AG09319 (cell line): ENCODE measurements around the gene DISP3.

Source experiments
- DNase-seq: peaks from one replicate; pipeline ENCODE4 v3.0.0-alpha.2; 2010; ENCODE audit warnings: low read depth; ENCODE audit errors: extremely low read depth
- CTCF ChIP-seq: IDR thresholded peaks from 2 replicates; pipeline ENCODE4 v1.5.1; 2011; ENCODE audit warnings: low read depth, mild to moderate bottlenecking, inconsistent platforms, low read length, moderate library complexity

Gene DISP3

DNA sequence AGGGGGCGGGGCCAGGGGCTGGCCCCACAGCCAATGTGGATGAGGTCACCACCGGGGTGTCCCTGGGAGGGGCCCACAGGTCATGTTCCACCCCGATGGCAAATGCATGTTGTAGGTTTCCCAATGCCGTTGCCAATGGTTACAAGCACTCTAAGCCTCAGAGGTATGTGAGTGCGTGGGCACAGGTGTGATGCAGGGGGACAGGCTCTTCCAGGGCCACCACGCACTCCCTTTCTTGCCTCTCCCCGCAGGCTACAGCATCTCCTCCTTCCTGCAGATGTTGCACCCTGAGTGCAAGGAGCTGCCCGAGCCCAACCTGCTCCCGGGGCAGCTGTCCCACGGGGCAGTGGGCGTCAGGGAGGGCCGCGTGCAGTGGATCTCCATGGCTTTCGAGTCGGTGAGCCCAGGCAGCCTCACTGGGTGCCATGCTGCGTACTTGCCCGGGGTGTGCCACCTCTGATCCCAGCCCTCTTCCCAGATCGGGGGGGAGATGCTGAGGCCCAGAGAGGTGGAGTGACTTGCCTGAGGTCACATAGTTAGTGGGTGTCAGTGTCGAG is 52.4 kb downstream of the DISP3 start:
- TF ChIP-seq CTCF = no peak
- no peak for DNase-seq

GRCh38 chr1:11531943-11532342 is 53.0 kb downstream of the DISP3 start:
- DNase-seq = no peak
- no peak for TF ChIP-seq CTCF

GRCh38 chr1:11533790-11534787 is 55.1 kb downstream of the DISP3 start:
- DNase-seq = no peak
- TF ChIP-seq CTCF = no peak

- DNase-seq = no peak
- no peak for TF ChIP-seq CTCF
Measured at GRCh38 chr1:11534846-11535245, 55.9 kb downstream of the DISP3 start.

DNA sequence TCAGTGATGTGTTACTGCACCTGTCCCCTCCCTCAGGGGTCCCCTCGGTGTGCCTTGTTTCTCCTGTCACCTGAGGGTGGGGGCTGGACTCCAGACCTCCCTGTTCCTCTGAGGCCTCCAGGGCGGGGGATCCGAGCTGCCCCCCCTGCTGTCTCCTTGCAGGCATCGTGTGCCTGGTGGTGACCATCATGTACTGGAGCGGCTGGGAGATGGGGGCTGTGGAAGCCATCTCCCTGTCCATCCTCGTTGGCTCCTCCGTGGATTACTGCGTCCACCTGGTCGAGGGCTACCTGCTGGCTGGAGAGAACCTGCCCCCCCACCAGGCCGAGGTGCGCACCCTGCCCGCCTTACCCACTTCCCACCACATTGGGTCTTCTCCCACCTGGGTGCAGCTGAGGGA is 56.4 kb downstream of the DISP3 start:
- no peak for DNase-seq
- TF ChIP-seq CTCF = no peak

DNA sequence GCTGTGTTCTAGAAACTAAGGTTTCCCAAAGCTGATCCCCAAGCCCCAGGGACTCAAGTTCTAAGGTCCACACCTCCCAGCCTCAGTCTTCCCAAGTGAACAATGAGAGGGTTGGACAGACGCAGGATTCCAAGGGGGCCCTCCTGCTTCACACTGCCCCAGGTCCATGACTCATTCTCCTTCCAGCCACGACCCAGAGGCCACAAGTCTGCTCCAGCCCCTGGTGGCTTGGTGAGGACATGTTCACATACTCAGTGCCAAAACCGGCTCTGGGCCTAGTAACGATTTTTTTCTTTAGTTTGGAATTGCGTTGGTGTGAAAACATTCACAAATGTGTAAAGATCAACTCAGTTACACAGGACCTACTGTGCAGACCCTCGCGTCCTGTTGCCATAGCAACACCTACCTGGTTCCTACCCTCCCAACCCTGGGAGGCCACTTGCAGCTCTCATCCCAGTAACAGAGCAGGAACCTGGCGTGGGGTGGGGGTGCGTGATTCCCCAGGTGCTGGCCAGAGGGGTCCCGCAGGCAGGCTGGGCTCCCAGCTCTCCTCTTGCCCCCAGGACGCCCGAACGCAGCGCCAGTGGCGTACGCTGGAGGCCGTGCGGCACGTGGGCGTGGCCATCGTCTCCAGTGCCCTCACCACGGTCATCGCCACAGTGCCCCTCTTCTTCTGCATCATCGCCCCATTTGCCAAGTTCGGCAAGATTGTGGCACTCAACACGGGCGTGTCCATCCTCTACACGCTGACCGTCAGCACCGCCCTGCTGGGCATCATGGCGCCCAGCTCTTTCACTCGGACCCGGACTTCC is 57.0 kb downstream of the DISP3 start:
- no peak for TF ChIP-seq CTCF

More for the DNA sequence above, 57.0 kb downstream of the DISP3 start:
- DNase-seq = no peak
